ENCODE data around the gene FGD5. TPM values are rescaled to one million over a fixed set of nuclear protein-coding genes. Genes with fewer than 3 reads are reported as not detected.

Gene FGD5
- total and polyA plus RNA-seq, 9 of the 15 experiments (the other 6 are each of a cell fraction or from before 2014, with no cell fraction given): 0.18 TPM; not detected in 8

GRCh38 chr3:14885307-14885706 lies 66.5 kb downstream of the FGD5 start:
- peak in 1 of 4 experiments; percentile 14 for DNase-seq (ENCODE audit: extremely low read depth in 1 of 4, low spot score in 3 of 4)
- no peak overlapping the region for H3K4me3 ChIP-seq
- no peak overlapping the region for H3K27ac ChIP-seq (ENCODE audit: extremely low read depth, low read depth, low read length)
- no peaks in the 10 kb centered on the region for H3K79me2 ChIP-seq (ENCODE audit: control insufficient read depth, insufficient read depth, low read length)
- H3K9me1 ChIP-seq (ENCODE audit: control insufficient read depth, insufficient read depth, low read length): no peaks in the 10 kb centered on the region
- no peak for ATAC-seq
- no TSS peak for BruUV-seq (replicated peaks)
- no peak for TF ChIP-seq ADNP (tag; IDR thresholded peaks at IDR 0.05)
- no peaks in the 10 kb centered on the region for H3K9me3 ChIP-seq (replicated peaks; ENCODE audit: control insufficient read depth, insufficient read depth, low read depth, low read length)
- H3K36me3 ChIP-seq (ENCODE audit: control insufficient read depth, insufficient read depth, low read length): no peaks in the 10 kb centered on the region
- CTCF ChIA-PET (ENCODE audit: low intra/inter-chr PET ratio): no interaction called here
- intact Hi-C loops (cut with micrococcal nuclease) (no loop called here), in situ Hi-C loops (cut with MboI) (no loop called here)
- H4K20me1 ChIP-seq (replicated peaks; ENCODE audit: control insufficient read depth, insufficient read depth, low read length): 0 out of 2 replicates have a peak, but pooled peaks cover 5% of the 10 kb centered on the region
- H2AFZ ChIP-seq (ENCODE audit: low read depth, low read length): no peak overlapping the region
- 1% methylated on average over 13 of the region's 13 CpGs for WGBS (ENCODE audit: insufficient coverage, low coverage, missing lambda C conversion rate)
- no peak for FAIRE-seq
- H3K4me2 ChIP-seq (ENCODE audit: insufficient read depth, low read length): no peak overlapping the region
- H3K27me3 ChIP-seq (ENCODE audit: control insufficient read depth in 2 of 2, insufficient read depth in 2 of 2, low read length in 2 of 2): peaks cover 62 to 79% of the 10 kb centered on the region in 2 experiments
- no peaks in the 10 kb centered on the region; a peak in 1 of 5 replicates for H3K4me1 ChIP-seq (replicated peaks in 1 of 2; ENCODE audit: control insufficient read depth in 2 of 2, insufficient read depth in 2 of 2, low read length in 2 of 2)
- POLR2A ChIA-PET: interaction anchor here (0.6 kb wide), 1 partner anchor 32 kb away, joined by 3 read pairs; no protein-coding TSS in a partner anchor
- H3K9ac ChIP-seq (ENCODE audit: insufficient read depth in 1 of 2, low read depth in 2 of 2, low read length in 2 of 2): no peak overlapping the region

DNA sequence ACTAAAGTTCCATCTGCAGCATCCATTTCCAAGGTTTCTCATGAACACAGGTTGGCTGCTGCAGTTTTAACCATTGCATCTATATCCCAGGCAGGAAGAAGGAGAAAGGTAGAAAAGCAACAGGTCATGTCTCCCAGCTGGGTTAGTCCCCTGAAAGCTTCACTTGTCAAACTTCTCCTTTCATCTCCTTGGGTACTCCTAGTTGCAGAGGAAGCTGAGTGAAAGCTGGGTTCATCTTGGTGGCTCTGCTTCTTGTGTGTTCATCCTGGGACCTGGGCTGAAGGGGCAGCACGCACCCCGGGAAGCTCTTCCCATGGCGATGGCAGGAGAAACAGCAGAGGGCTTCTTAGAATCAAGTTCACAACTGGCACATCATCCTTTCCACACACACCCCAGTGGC lies 67.3 kb downstream of the FGD5 start:
- ChIA-PET POLR2A (interaction anchor here (0.6 kb wide), 1 partner anchor 9 kb away, joined by 3 read pairs; no protein-coding TSS in a partner anchor), CTCF (ENCODE audit: low intra/inter-chr PET ratio) (no interaction called here)
- H3K9me3 ChIP-seq (replicated peaks; ENCODE audit: control insufficient read depth, insufficient read depth, low read depth, low read length): no peaks in the 10 kb centered on the region
- H3K4me3 ChIP-seq: no peak overlapping the region
- in situ Hi-C loops (cut with MboI): no loop called here
- no peaks in the 10 kb centered on the region for H3K36me3 ChIP-seq (ENCODE audit: control insufficient read depth, insufficient read depth, low read length)
- TF ChIP-seq, protein P1, sequence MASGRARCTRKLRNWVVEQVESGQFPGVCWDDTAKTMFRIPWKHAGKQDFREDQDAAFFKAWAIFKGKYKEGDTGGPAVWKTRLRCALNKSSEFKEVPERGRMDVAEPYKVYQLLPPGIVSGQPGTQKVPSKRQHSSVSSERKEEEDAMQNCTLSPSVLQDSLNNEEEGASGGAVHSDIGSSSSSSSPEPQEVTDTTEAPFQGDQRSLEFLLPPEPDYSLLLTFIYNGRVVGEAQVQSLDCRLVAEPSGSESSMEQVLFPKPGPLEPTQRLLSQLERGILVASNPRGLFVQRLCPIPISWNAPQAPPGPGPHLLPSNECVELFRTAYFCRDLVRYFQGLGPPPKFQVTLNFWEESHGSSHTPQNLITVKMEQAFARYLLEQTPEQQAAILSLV (tag; IDR thresholded peaks at IDR 0.05): no peak
- H3K4me2 ChIP-seq (ENCODE audit: insufficient read depth, low read length): no peak overlapping the region
- H3K27me3 ChIP-seq (ENCODE audit: control insufficient read depth in 2 of 2, insufficient read depth in 2 of 2, low read length in 2 of 2): peaks cover 66 to 79% of the 10 kb centered on the region in 2 experiments
- H3K27ac ChIP-seq (ENCODE audit: extremely low read depth, low read depth, low read length): no peak overlapping the region
- 0 out of 2 replicates have a peak, but pooled peaks cover 5% of the 10 kb centered on the region for H4K20me1 ChIP-seq (replicated peaks; ENCODE audit: control insufficient read depth, insufficient read depth, low read length)
- no peaks in the 10 kb centered on the region for H3K9me1 ChIP-seq (ENCODE audit: control insufficient read depth, insufficient read depth, low read length)
- FAIRE-seq (no peak), DNase-seq (ENCODE audit: extremely low read depth in 1 of 4, low spot score in 3 of 4) (no peak), ATAC-seq (no peak)
- H3K9ac ChIP-seq (ENCODE audit: insufficient read depth in 1 of 2, low read depth in 2 of 2, low read length in 2 of 2): no peak overlapping the region
- 0% methylated on average over 3 of the region's 3 CpGs for whole genome bisulfite sequencing (ENCODE audit: insufficient coverage, low coverage, missing lambda C conversion rate)
- H3K4me1 ChIP-seq (replicated peaks in 1 of 2; ENCODE audit: control insufficient read depth in 2 of 2, insufficient read depth in 2 of 2, low read length in 2 of 2): no peaks in the 10 kb centered on the region; a peak in 1 of 5 replicates
- intact Hi-C loops (cut with micrococcal nuclease): no loop called here
- no TSS peak for BruUV-seq (replicated peaks)
- H3K79me2 ChIP-seq (ENCODE audit: control insufficient read depth, insufficient read depth, low read length): no peaks in the 10 kb centered on the region
- H2AFZ ChIP-seq (ENCODE audit: low read depth, low read length): no peak overlapping the region

Measured in K562 (cell line).